ENCODE measurements around the gene ZNF480. TPM values are rescaled to one million over a fixed set of nuclear protein-coding genes. Genes with fewer than 3 reads are reported as not detected.

ZNF480 gene
- total and polyA plus RNA-seq, 2 of the 13 experiments (the other 11 are each of a cell fraction or from before 2014, with no cell fraction given) = 2.1 to 9.6 TPM

DNA sequence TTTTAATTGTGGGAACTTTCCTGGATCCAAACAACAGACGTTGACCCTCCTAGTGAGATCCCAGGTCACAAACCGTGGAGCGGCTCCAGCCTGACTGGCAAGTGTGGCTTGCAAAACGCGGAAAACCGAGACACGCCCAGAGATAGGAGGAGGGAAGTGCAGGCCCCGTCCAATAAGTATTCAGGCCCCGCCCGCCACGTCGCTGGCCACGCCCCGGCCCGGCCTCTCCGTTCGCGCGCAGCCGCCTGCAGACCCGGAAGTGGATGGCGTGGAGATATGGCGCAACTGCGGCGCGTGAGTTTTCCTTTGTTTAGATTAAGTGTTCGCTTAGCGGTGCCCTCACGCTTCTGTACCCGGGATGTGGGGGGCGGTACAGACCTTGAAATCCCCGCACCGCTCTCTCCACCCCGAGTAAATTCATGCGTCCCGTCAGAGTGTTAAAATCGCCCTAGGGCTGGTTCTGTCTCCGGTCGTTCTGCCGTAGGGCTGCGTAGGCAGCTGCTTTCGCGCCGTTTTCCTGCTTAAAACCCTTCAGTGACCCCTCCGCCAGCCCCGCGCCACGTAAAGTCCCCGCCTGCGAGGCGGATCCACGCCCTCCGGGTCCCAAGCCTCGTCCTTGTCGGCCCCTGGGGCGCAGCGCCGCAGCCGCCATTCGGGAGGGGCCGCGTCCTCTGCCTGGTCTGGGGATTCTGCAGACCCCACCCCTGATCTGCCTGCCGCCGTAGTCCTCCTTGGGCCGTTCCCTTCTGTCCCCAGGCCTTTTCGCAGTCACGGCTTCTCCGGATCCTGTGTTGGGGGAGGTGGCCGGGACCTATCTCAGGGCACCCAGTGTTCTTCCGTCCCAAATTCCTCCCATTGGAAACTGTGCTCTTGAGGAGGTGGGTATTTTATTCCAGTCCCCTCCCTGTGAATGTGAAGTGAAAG is 27.4 kb upstream of the ZNF480 start, which contains the start of gene ZNF766 (continued):
- TF ChIP-seq, protein P1, sequence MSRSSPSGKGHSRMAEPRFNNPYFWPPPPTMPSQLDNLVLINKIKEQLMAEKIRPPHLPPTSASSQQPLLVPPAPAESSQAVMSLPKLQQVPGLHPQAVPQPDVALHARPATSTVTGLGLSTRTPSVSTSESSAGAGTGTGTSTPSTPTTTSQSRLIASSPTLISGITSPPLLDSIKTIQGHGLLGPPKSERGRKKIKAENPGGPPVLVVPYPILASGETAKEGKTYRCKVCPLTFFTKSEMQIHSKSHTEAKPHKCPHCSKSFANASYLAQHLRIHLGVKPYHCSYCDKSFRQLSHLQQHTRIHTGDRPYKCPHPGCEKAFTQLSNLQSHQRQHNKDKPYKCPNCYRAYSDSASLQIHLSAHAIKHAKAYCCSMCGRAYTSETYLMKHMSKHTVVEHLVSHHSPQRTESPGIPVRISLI (CRISPR knock-in tag; IDR thresholded peaks at IDR 0.05; ENCODE audit: borderline replicate concordance) = peak; percentile 30; the same call in 1 of the 2 replicates
- TF ChIP-seq, protein P2, sequence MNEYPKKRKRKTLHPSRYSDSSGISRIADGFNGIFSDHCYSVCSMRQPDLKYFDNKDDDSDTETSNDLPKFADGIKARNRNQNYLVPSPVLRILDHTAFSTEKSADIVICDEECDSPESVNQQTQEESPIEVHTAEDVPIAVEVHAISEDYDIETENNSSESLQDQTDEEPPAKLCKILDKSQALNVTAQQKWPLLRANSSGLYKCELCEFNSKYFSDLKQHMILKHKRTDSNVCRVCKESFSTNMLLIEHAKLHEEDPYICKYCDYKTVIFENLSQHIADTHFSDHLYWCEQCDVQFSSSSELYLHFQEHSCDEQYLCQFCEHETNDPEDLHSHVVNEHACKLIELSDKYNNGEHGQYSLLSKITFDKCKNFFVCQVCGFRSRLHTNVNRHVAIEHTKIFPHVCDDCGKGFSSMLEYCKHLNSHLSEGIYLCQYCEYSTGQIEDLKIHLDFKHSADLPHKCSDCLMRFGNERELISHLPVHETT (CRISPR knock-in tag; conservative IDR thresholded peaks at IDR 0.05) = no peak
- TF ChIP-seq SETDB1 (CRISPR knock-in tag; IDR thresholded peaks at IDR 0.05; ENCODE audit: borderline replicate concordance) = no peak
- TF ChIP-seq, protein P3, sequence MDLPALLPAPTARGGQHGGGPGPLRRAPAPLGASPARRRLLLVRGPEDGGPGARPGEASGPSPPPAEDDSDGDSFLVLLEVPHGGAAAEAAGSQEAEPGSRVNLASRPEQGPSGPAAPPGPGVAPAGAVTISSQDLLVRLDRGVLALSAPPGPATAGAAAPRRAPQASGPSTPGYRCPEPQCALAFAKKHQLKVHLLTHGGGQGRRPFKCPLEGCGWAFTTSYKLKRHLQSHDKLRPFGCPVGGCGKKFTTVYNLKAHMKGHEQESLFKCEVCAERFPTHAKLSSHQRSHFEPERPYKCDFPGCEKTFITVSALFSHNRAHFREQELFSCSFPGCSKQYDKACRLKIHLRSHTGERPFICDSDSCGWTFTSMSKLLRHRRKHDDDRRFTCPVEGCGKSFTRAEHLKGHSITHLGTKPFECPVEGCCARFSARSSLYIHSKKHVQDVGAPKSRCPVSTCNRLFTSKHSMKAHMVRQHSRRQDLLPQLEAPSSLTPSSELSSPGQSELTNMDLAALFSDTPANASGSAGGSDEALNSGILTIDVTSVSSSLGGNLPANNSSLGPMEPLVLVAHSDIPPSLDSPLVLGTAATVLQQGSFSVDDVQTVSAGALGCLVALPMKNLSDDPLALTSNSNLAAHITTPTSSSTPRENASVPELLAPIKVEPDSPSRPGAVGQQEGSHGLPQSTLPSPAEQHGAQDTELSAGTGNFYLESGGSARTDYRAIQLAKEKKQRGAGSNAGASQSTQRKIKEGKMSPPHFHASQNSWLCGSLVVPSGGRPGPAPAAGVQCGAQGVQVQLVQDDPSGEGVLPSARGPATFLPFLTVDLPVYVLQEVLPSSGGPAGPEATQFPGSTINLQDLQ (CRISPR knock-in tag; IDR thresholded peaks at IDR 0.05) = no peak
- peak; percentile 73; the same call in 1 of the 2 replicates for TF ChIP-seq ZNF816 (CRISPR knock-in tag; IDR thresholded peaks at IDR 0.05; ENCODE audit: borderline replicate concordance)
- no peak for TF ChIP-seq CBFB (CRISPR knock-in tag; IDR thresholded peaks at IDR 0.05)
- no peak for TF ChIP-seq EHMT2 (IDR thresholded peaks at IDR 0.05; ENCODE audit: borderline replicate concordance, low read depth, low read length)
- TF ChIP-seq HNRNPL (IDR thresholded peaks at IDR 0.05; ENCODE audit: low read depth, low read length) = no peak
- no peak for TF ChIP-seq ZNF776 (CRISPR knock-in tag; IDR thresholded peaks at IDR 0.05)
- no peak for TF ChIP-seq HNRNPUL1 (IDR thresholded peaks at IDR 0.05; ENCODE audit: low read depth, low read length)
- no peak for TF ChIP-seq ZNF329 (CRISPR knock-in tag; IDR thresholded peaks at IDR 0.05; ENCODE audit: low read depth)
- TF ChIP-seq ZNF460 (CRISPR knock-in tag; IDR thresholded peaks at IDR 0.05; ENCODE audit: borderline replicate concordance) = no peak
- peak; percentile 36; the same call in 1 of the 2 replicates for TF ChIP-seq ZNF788 (CRISPR knock-in tag; IDR thresholded peaks at IDR 0.05; ENCODE audit: borderline replicate concordance)
- no peak for TF ChIP-seq NAIF1 (CRISPR knock-in tag; IDR thresholded peaks at IDR 0.05; ENCODE audit: borderline replicate concordance)
- TF ChIP-seq, protein P4, sequence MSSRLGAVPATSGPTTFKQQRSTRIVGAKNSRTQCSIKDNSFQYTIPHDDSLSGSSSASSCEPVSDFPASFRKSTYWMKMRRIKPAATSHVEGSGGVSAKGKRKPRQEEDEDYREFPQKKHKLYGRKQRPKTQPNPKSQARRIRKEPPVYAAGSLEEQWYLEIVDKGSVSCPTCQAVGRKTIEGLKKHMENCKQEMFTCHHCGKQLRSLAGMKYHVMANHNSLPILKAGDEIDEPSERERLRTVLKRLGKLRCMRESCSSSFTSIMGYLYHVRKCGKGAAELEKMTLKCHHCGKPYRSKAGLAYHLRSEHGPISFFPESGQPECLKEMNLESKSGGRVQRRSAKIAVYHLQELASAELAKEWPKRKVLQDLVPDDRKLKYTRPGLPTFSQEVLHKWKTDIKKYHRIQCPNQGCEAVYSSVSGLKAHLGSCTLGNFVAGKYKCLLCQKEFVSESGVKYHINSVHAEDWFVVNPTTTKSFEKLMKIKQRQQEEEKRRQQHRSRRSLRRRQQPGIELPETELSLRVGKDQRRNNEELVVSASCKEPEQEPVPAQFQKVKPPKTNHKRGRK (CRISPR knock-in tag; IDR thresholded peaks at IDR 0.05) = no peak
- TF ChIP-seq FOXA3 (CRISPR knock-in tag; IDR thresholded peaks at IDR 0.05) = peak; percentile 15; the same call in 1 of the 2 replicates
- peak; percentile 77; the same call in 1 of the 2 replicates for TF ChIP-seq ZSCAN9 (CRISPR knock-in tag; IDR thresholded peaks at IDR 0.05; ENCODE audit: borderline replicate concordance)

Measured in HepG2 (cell line).